CD14-positive monocyte (primary cell): Measurements from ENCODE around the gene SLC17A7. TPM values are rescaled to one million over a fixed set of nuclear protein-coding genes. Genes with fewer than 3 reads are reported as not detected.
"Not testable (repeated sequence)": the region's sequence is repeated elsewhere in the genome, so short reads cannot be mapped to it uniquely, and the experiment has no call there.

Source experiments
- DNase-seq, 3 donors: peaks; one replicate each; pipeline ENCODE4 v3.0.0-alpha.2; 2011 to 2022
- H2AFZ ChIP-seq: 2 replicates; pipeline ENCODE4 v1.6.0; 2012; ENCODE audit warnings: mild to moderate bottlenecking, low read depth, low read length, inconsistent platforms; ENCODE audit not compliant: insufficient read depth, poor library complexity, severe bottlenecking
- H3K27ac ChIP-seq, 2 donors: 1 replicate in 1 of 2; 2 replicates in 1 of 2; pipeline ENCODE4 v1.5.1; 2012 to 2013; ENCODE audit warnings: low read length in 2 of 2, control low read depth in 1 of 2, inconsistent platforms in 1 of 2, low read depth in 1 of 2, mild to moderate bottlenecking in 1 of 2
- H3K27me3 ChIP-seq, 2 donors: one replicate each; pipeline versions ENCODE4 v1.6.0 to v1.6.1; 2011 to 2013; ENCODE audit warnings: low read length in 2 of 2; ENCODE audit not compliant: control insufficient read depth in 2 of 2, insufficient read depth in 2 of 2
- H3K36me3 ChIP-seq, 2 donors: replicated peaks in 1 of 2; 1 replicate in 1 of 2; 2 replicates in 1 of 2; pipeline versions ENCODE4 v1.5.1 to v1.6.1; 2012 to 2013; ENCODE audit warnings: low read length in 2 of 2, control low read depth in 1 of 2, inconsistent platforms in 1 of 2, mild to moderate bottlenecking in 1 of 2; ENCODE audit not compliant: insufficient read depth in 2 of 2, control insufficient read depth in 1 of 2
- H3K4me1 ChIP-seq, 2 donors: 1 replicate in 1 of 2; 2 replicates in 1 of 2; pipeline versions ENCODE4 v1.5.1 to v1.6.1; 2012 to 2013; ENCODE audit warnings: low read length in 2 of 2, control low read depth in 1 of 2, inconsistent platforms in 1 of 2, mild to moderate bottlenecking in 1 of 2, moderate library complexity in 1 of 2; ENCODE audit not compliant: insufficient read depth in 2 of 2, control insufficient read depth in 1 of 2
- H3K4me2 ChIP-seq: replicated peaks from 2 replicates; pipeline ENCODE3; 2012; ENCODE audit warnings: low read length, moderate library complexity, mild to moderate bottlenecking; ENCODE audit not compliant: poor library complexity, severe bottlenecking; ENCODE audit errors: extremely low read depth
- H3K4me3 ChIP-seq, 3 experiments: fragments of 200-600 bp in 1 of 3; sonication (generic) in 1 of 3; replicated peaks in 1 of 3; 1 replicate in 2 of 3; 2 replicates in 1 of 3; pipeline ENCODE4 v1.5.1; 2011 to 2013; ENCODE audit warnings: low read length in 3 of 3, mild to moderate bottlenecking in 3 of 3, control low read depth in 2 of 3, low read depth in 2 of 3, inconsistent platforms in 1 of 3, moderate library complexity in 1 of 3
- H3K79me2 ChIP-seq: 2 replicates; pipeline ENCODE4 v1.6.0; 2012; ENCODE audit warnings: mild to moderate bottlenecking, control low read depth, inconsistent platforms, low read length, moderate library complexity; ENCODE audit not compliant: insufficient read depth
- H3K9ac ChIP-seq: 2 replicates; pipeline ENCODE4 v1.6.0; 2017; ENCODE audit warnings: low read length, mild to moderate bottlenecking; ENCODE audit not compliant: insufficient read depth, poor library complexity, severe bottlenecking
- H3K9me3 ChIP-seq, 2 donors: replicated peaks in 1 of 2; 1 replicate in 1 of 2; 2 replicates in 1 of 2; pipeline versions ENCODE4 v1.5.1 to v1.6.1; 2012 to 2013; ENCODE audit warnings: low read length in 2 of 2, control low read depth in 1 of 2; ENCODE audit not compliant: control insufficient read depth in 1 of 2, insufficient read depth in 1 of 2
- H4K20me1 ChIP-seq: 2 replicates; pipeline ENCODE4 v1.6.0; 2012; ENCODE audit warnings: mild to moderate bottlenecking, low read length, control low read depth, moderate library complexity; ENCODE audit not compliant: insufficient read depth
- H3K27ac Mint-ChIP-seq, 7 donors: one replicate each; pipeline ENCODE4 v1.8.0; 2020; ENCODE audit warnings: mild to moderate bottlenecking in 7 of 7, mixed read lengths in 7 of 7, moderate library complexity in 6 of 7, inconsistent platforms in 2 of 7
- H3K27me3 Mint-ChIP-seq, 3 donors: one replicate each; pipeline ENCODE4 v1.8.0; 2021 to 2022; ENCODE audit warnings: low read depth in 3 of 3, mild to moderate bottlenecking in 3 of 3, mixed read lengths in 3 of 3, moderate library complexity in 3 of 3, inconsistent platforms in 1 of 3
- H3K36me3 Mint-ChIP-seq, 2 donors: one replicate each; pipeline ENCODE4 v1.8.0; 2020; ENCODE audit warnings: mixed read lengths in 2 of 2, inconsistent platforms in 1 of 2, mild to moderate bottlenecking in 1 of 2
- H3K4me1 Mint-ChIP-seq: one replicate; pipeline ENCODE4 v1.8.0; 2020; ENCODE audit warnings: mild to moderate bottlenecking, mixed read lengths
- H3K4me3 Mint-ChIP-seq, 2 donors: one replicate each; pipeline ENCODE4 v1.8.0; 2020; ENCODE audit warnings: mild to moderate bottlenecking in 2 of 2, mixed read lengths in 2 of 2, moderate library complexity in 1 of 2
- H3K9me3 Mint-ChIP-seq, 7 donors: one replicate each; pipeline ENCODE4 v1.8.0; 2020 to 2022; ENCODE audit warnings: mixed read lengths in 7 of 7, mild to moderate bottlenecking in 6 of 7, moderate library complexity in 6 of 7, inconsistent platforms in 2 of 7
- WGBS: methylation state at CpG from one replicate; pipeline ENCODE4 v1.1.5; 2013; ENCODE audit warnings: missing lambda C conversion rate; ENCODE audit not compliant: insufficient coverage; 5-methylcytosine and 5-hydroxymethylcytosine counted together
- intact Hi-C, 2 donors: fragments of 100-400 bp; cut with micrococcal nuclease; formaldehyde crosslinking; loops; one replicate each; pipeline versions ENCODE4 v1.15.0 to v1.15.1; 2023
- polyA plus RNA-seq, 3 donors: library from polyadenylated mRNA; depleted of rRNA in 1 of 3; unstranded in 2 of 3; stranded (reverse) in 1 of 3; fragments of 300-500 nt in 2 of 3; fragments of >200 nt in 1 of 3; fragmentation: Illumina TruSeq in 2 of 3; gene quantifications; 1 replicate in 2 of 3; 2 replicates in 1 of 3; pipeline ENCODE4 v1.2.3, GENCODE V29; 2012 to 2021
- TF ChIP-seq, protein P1 (sequence below): fragments of 200-600 bp; IDR thresholded peaks from one replicate; pipeline ENCODE4 v1.8.0; 2022; ENCODE audit warnings: antibody characterized with exemption, mild to moderate bottlenecking

Gene SLC17A7
- polyA plus RNA-seq, 3 donors, result 0.04 to 0.09 TPM; not detected in 1

DNA sequence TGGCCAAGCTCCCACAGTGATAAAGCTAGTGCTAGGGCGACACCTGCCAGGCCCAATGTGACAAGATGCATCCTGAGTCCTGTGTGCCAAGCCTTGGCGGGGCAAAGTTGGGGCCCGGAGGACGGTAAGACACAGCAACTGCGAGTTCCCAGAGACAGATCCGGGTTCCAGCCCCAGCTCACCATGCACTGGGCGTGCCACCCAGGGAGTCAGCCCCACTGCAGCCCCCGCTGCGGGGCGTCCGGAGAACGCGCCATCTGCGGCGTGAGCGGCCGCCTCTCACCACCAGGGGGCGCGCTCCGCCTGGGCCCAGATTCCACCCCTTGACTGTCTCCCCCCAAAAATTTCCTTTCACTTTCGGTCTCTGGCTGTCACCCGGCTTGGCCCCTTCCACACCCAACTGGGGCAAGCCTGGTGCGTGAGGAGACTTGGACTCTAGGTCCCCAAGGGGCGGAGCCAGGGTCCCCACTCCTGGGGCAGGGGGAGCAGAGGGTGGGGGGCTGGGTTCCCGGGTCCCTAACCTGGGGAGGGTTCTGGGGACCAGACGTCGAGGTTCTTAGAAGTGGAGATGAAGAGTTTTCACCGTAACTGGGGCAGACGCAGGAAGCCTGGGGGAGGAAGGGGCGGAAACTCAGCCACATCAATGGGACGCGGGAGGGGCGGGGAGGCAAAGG lies 32.7 kb upstream of the SLC17A7 start, which contains the start of gene FLT3LG:
FLT3LG (plus strand) TSS at position 348 of the 674 bp plus-strand sequence. CDS start 425 bp downstream, outside the sequence.
- WGBS, result 2% methylated on average over 26 of the region's 33 CpGs

DNA sequence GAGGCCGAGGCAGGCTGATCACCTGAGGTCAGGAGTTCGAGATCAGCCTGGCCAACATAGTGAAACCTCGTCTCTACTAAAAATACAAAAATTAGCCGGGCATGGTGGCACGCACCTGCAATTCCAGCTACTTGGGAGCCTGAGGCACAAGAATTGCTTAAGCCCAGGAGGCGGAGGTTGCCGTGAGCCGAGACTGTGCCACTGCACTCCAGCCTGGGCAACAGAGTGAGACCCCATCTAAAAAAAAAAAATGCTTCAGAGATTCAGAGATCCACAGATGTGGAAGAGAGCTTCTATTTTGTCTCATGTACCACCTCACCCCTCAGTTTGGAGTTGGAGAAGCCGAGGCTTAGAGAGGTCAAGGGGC lies 32.2 kb upstream of the SLC17A7 start:
- peak overlapping the region in 1 of 3 experiments; percentile 90 for H3K4me3 ChIP-seq
- H3K9ac ChIP-seq, result peak overlapping the region; percentile 79
- Mint-ChIP-seq H3K36me3 (peaks cover 11% of the 10 kb centered on the region in 2 donors), H3K4me1 (peaks cover 47% of the 10 kb centered on the region), H3K27ac (peak overlapping the region in 4 of 7 donors; percentile 5 to 81 (median 25)), H3K27me3 (peaks cover 2 to 13% (median 6%) of the 10 kb centered on the region in 3 donors), H3K4me3 (peak overlapping the region; percentile 86 to 91)
- not testable (repeated sequence) for DNase-seq, H3K36me3 ChIP-seq, H3K27me3 ChIP-seq, H3K9me3 Mint-ChIP-seq, H4K20me1 ChIP-seq, H3K79me2 ChIP-seq, H3K9me3 ChIP-seq
- intact Hi-C loops, result loop anchor here in 1 of 2 donors (5.0 kb wide), 1 partner anchor 204 kb away; the partner anchor contains the start of gene PRMT1
- peak overlapping the region; percentile 84 for H3K4me2 ChIP-seq
- 58% methylated on average over 4 of the region's 9 CpGs for WGBS
- H3K4me1 ChIP-seq, result peaks cover 36 to 47% of the 10 kb centered on the region in 2 donors
- peak overlapping the region; percentile 88 for H2AFZ ChIP-seq
- peak overlapping the region in 1 of 2 donors; percentile 83 for H3K27ac ChIP-seq

More for the DNA sequence above, 32.7 kb upstream of the SLC17A7 start, which contains the start of gene FLT3LG:
- Histone ChIP-seq H2AFZ (peak within 1 kb of the TSS; percentile 88), H3K36me3 (no peaks in the 10 kb centered on the region), H3K9ac (peak within 1 kb of the TSS; percentile 79), H3K4me2 (peak within 1 kb of the TSS; percentile 84), H3K27ac (peak within 1 kb of the TSS; percentile 53 to 83), H3K79me2 (no peaks in the 10 kb centered on the region), H3K4me3 (peak within 1 kb of the TSS; percentile 62 to 90 (median 69)), H3K4me1 (peaks cover 32 to 41% of the 10 kb centered on the region in 2 donors), H3K27me3 (no peaks in the 10 kb centered on the region), H3K9me3 (no peaks in the 10 kb centered on the region), H4K20me1 (no peaks in the 10 kb centered on the region)
- Mint-ChIP-seq H3K27me3 (peaks cover 2 to 13% (median 6%) of the 10 kb centered on the region in 3 donors), H3K9me3 (peaks cover 0 to 2% (median 0%) of the 10 kb centered on the region in 7 donors), H3K36me3 (peaks cover 8 to 9% of the 10 kb centered on the region in 2 donors), H3K4me1 (peaks cover 45% of the 10 kb centered on the region), H3K27ac (peak within 1 kb of the TSS; percentile 33 to 92 (median 88)), H3K4me3 (peak within 1 kb of the TSS; percentile 86 to 91)
- TF ChIP-seq, protein P1, sequence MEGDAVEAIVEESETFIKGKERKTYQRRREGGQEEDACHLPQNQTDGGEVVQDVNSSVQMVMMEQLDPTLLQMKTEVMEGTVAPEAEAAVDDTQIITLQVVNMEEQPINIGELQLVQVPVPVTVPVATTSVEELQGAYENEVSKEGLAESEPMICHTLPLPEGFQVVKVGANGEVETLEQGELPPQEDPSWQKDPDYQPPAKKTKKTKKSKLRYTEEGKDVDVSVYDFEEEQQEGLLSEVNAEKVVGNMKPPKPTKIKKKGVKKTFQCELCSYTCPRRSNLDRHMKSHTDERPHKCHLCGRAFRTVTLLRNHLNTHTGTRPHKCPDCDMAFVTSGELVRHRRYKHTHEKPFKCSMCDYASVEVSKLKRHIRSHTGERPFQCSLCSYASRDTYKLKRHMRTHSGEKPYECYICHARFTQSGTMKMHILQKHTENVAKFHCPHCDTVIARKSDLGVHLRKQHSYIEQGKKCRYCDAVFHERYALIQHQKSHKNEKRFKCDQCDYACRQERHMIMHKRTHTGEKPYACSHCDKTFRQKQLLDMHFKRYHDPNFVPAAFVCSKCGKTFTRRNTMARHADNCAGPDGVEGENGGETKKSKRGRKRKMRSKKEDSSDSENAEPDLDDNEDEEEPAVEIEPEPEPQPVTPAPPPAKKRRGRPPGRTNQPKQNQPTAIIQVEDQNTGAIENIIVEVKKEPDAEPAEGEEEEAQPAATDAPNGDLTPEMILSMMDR, result peak; percentile 93
- DNase-seq, result peak; percentile 82 to 86 (median 85)
- intact Hi-C loops, result loop anchor here in 1 of 2 donors (5.0 kb wide), 1 partner anchor 203 kb away; the partner anchor contains the start of gene PRMT1
